GM12878 (cell line): ENCODE measurements around the gene DHX29. TPM values are rescaled to one million over a fixed set of nuclear protein-coding genes. Genes with fewer than 3 reads are reported as not detected.

Experiments used
- ATAC-seq: fragments of 200-7000 bp; cut with Tn5 transposase; 3 replicates; pipeline ENCODE4 v1.9.1; 2020; ENCODE audit warnings: mild to moderate bottlenecking, moderate library complexity
- BruUV-seq: library from RNA; stranded (reverse); fragments of 400-500 nt; replicated peaks from 2 replicates; lab custom pipeline; 2021; lab: Mats Ljungman, UMichigan
- CTCF ChIA-PET: fragments of 300-600 bp; sonication (Branson Sonifier 250); formaldehyde crosslinking; extraction: SDS; loops from one replicate; lab custom pipeline; 2021; ENCODE audit warnings: inconsistent platforms; lab: Yijun Ruan, JAX
- POLR2A ChIA-PET: fragments of 350-600 bp; formaldehyde crosslinking; extraction: SDS; loops from one replicate; lab custom pipeline; 2021; ENCODE audit warnings: inconsistent platforms; lab: Charles Lee
- RAD21 ChIA-PET: fragments of 300-600 bp; sonication (Branson Sonifier 250); formaldehyde crosslinking; loops from one replicate; lab custom pipeline; 2023; ENCODE audit warnings: antibody characterized with exemption; ENCODE audit not compliant: unreplicated experiment; lab: Charles Lee
- SMC1A ChIA-PET: fragments of 300-600 bp; sonication (Branson Sonifier 250); formaldehyde crosslinking; loops from one replicate; lab custom pipeline; 2023; ENCODE audit not compliant: unreplicated experiment, uncharacterized antibody; lab: Charles Lee
- DNase-seq: peaks from one replicate; pipeline ENCODE4 v3.0.0-alpha.2; 2011; ENCODE audit warnings: low read depth, low spot score
- FAIRE-seq: peaks from 3 replicates; lab custom pipeline; 2011; peaks lifted over from hg19 to GRCh38; lab: Jason Lieb, UNC
- H2AFZ ChIP-seq: 2 replicates; pipeline ENCODE4 v1.6.0; 2011; ENCODE audit warnings: low read depth, low read length, control low read depth; ENCODE audit not compliant: control insufficient read depth
- H3K27ac ChIP-seq: 2 replicates; pipeline ENCODE4 v1.5.1; 2011; ENCODE audit warnings: control low read depth; ENCODE audit not compliant: control insufficient read depth, insufficient read depth
- H3K27me3 ChIP-seq, 2 experiments: replicated peaks in 1 of 2; 2 replicates each; pipeline versions ENCODE4 v1.6.0 to v1.6.1; 2011; ENCODE audit warnings: low read length in 1 of 2; ENCODE audit not compliant: control insufficient read depth in 2 of 2, insufficient read depth in 2 of 2
- H3K36me3 ChIP-seq, 2 experiments: 2 replicates each; pipeline ENCODE4 v1.5.1; 2011; ENCODE audit warnings: low read length in 1 of 2; ENCODE audit not compliant: control insufficient read depth in 2 of 2, insufficient read depth in 2 of 2
- H3K4me1 ChIP-seq: 2 replicates; pipeline ENCODE4 v1.6.1; 2011; ENCODE audit warnings: mild to moderate bottlenecking, low read length, moderate library complexity, mixed read lengths; ENCODE audit not compliant: control insufficient read depth, insufficient read depth
- H3K4me2 ChIP-seq: 2 replicates; pipeline ENCODE4 v1.6.0; 2011; ENCODE audit warnings: control low read depth; ENCODE audit not compliant: control insufficient read depth, insufficient read depth
- H3K4me3 ChIP-seq: fragments of 200-600 bp; sonication (generic); 2 replicates; pipeline ENCODE4 v1.5.1; 2016
- H3K79me2 ChIP-seq: 2 replicates; pipeline ENCODE4 v1.6.0; 2011; ENCODE audit warnings: low read length; ENCODE audit not compliant: control insufficient read depth, insufficient read depth
- H3K9ac ChIP-seq: 2 replicates; pipeline ENCODE4 v1.8.0; 2011; ENCODE audit warnings: low read length, control low read depth, mixed read lengths; ENCODE audit not compliant: control insufficient read depth, insufficient read depth
- H3K9me3 ChIP-seq: replicated peaks from 3 replicates; pipeline ENCODE4 v1.5.1; 2011; ENCODE audit warnings: mild to moderate bottlenecking, low read length; ENCODE audit not compliant: control insufficient read depth, insufficient read depth
- H4K20me1 ChIP-seq: 2 replicates; pipeline ENCODE4 v1.6.0; 2011; ENCODE audit not compliant: control insufficient read depth, insufficient read depth
- JUNB ChIP-seq: IDR thresholded peaks from 2 replicates; pipeline ENCODE4 v1.6.1; 2016; ENCODE audit warnings: antibody characterized with exemption, mild to moderate bottlenecking
- MXI1 ChIP-seq: fragments of 150-350 bp; IDR thresholded peaks from 2 replicates; pipeline ENCODE4 v1.6.1; 2011; ENCODE audit warnings: low read depth, mild to moderate bottlenecking, inconsistent platforms, low read length, improper control_type of control experiment
- WRNIP1 ChIP-seq: IDR thresholded peaks from 2 replicates; pipeline ENCODE4 v1.6.1; 2011; ENCODE audit warnings: low read depth, low read length, improper control_type of control experiment, borderline replicate concordance
- YBX1 ChIP-seq: fragments of 450-650 bp; IDR thresholded peaks from 2 replicates; pipeline ENCODE4 v1.6.1; 2016; ENCODE audit warnings: antibody characterized with exemption
- ZSCAN29 ChIP-seq: fragments of 450-650 bp; IDR thresholded peaks from 2 replicates; pipeline ENCODE4 v1.6.1; 2017; ENCODE audit warnings: mild to moderate bottlenecking, moderate library complexity
- WGBS: methylation state at CpG from one replicate; pipeline ENCODE4 v1.1.6; 2016; ENCODE audit warnings: low lambda C conversion rate; ENCODE audit not compliant: insufficient replicate concordance, insufficient coverage; ENCODE audit errors: missing lambda C conversion rate; 5-methylcytosine and 5-hydroxymethylcytosine counted together
- in situ Hi-C: fragments of 300-500 bp; cut with MboI; formaldehyde crosslinking; loops from 9 replicates; pipeline ENCODE4 v1.14.3; 2018; ENCODE audit warnings: mixed read lengths
- intact Hi-C: fragments of 100-400 bp; cut with micrococcal nuclease; formaldehyde crosslinking; loops from one replicate; pipeline ENCODE4 v1.14.2; 2022; ENCODE audit not compliant: unreplicated experiment
- polyA plus RNA-seq, 11 experiments: library from polyadenylated mRNA; depleted of rRNA in 4 of 11; unstranded in 6 of 11; stranded (reverse) in 5 of 11; fragments of >200 nt; fragmentation: Nextera tagmentation in 4 of 11; fragmentation: Illumina TruSeq in 1 of 11; extraction: Ambion mirVana in 4 of 11; extraction: Trizol in 1 of 11; gene quantifications; 1 replicate in 1 of 11; 2 replicates in 10 of 11; pipeline versions ENCODE4 v1.2.1 to v1.2.3, GENCODE V29; 2011 to 2016; ENCODE audit warnings: inconsistent platforms in 2 of 11, missing spikeins in 2 of 11, low read depth in 1 of 11
- total RNA-seq, 4 experiments: library from RNA; depleted of rRNA in 3 of 4; stranded (reverse); fragments of >200 nt in 3 of 4; fragmentation: Illumina TruSeq in 1 of 4; extraction: Trizol in 1 of 4; gene quantifications; 2 replicates each; pipeline versions ENCODE4 v1.2.1 to v1.2.3, GENCODE V29; 2013 to 2021
- TF ChIP-seq, protein P1 (sequence below): IDR thresholded peaks from 2 replicates; pipeline ENCODE4 v1.6.1; 2012; ENCODE audit warnings: low read depth, low read length, improper control_type of control experiment
- TF ChIP-seq, protein P2 (sequence below): fragments of 450-650 bp; formaldehyde crosslinking; IDR thresholded peaks from 2 replicates; pipeline ENCODE4 v1.4.0; 2022; ENCODE audit warnings: mild to moderate bottlenecking, moderate library complexity

DHX29 gene
- total and polyA plus RNA-seq, 10 of the 15 experiments (the other 5 are each of a cell fraction or from before 2014, with no cell fraction given): 5.3 to 49.1 (median 17.2) TPM

DNA sequence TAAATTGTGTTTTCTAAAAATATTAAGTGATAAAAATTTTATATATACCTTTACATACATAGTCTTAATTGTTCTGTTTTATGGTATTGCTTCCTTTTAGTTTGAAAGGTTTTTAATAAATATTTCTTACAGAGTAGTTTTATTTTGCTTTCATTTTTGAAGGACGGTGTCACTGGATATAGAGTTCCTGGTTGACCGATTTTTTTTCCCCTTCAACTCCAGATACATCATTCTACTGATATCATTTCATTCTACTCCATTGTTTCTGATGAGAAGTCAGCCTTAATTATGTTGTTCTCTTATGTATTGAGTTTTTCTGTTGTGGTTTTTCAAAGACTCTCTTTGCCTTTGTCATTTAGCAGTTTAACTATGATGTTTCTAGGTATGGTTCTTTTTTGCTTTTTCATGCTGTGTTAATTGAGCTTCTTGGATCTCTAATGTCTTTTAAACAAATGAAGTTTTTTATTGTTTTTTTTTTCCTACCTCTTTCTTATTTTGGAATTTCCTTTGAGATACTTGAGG lies 30.7 kb upstream of the DHX29 start:
- WGBS: 94% methylated on average over 2 of the region's 2 CpGs
- H3K79me2 ChIP-seq: peaks cover 15% of the 10 kb centered on the region
- BruUV-seq: no TSS peak
- ATAC-seq: peak; percentile 52
- CTCF ChIA-PET: interaction anchor here (1.5 kb wide), 1 partner anchor 354 kb away, joined by 6 read pairs; no protein-coding TSS in a partner anchor
- H3K4me2 ChIP-seq: 0 out of 2 replicates have a peak overlapping the region, but pooled peaks have one; percentile 8
- H3K4me3 ChIP-seq: no peak overlapping the region
- no peaks in the 10 kb centered on the region; the same call in 2 of the 3 replicates for H3K9me3 ChIP-seq
- SMC1A ChIA-PET: interaction anchor here (1.3 kb wide), 1 partner anchor 166 kb away, joined by 3 read pairs; no protein-coding TSS in a partner anchor
- RAD21 ChIA-PET: interaction anchor here (1.1 kb wide), 1 partner anchor 30 kb away, joined by 4 read pairs; the partner anchor contains the start of genes DHX29 and MTREX
- peaks cover 0 to 26% of the 10 kb centered on the region in 2 experiments; a peak in 3 of 4 replicates for H3K36me3 ChIP-seq
- peaks cover 3% of the 10 kb centered on the region; the same call in 1 of the 2 replicates for H3K4me1 ChIP-seq
- DNase-seq: no peak
- no peak overlapping the region for H2AFZ ChIP-seq
- intact Hi-C loops (no loop called here), in situ Hi-C loops (no loop called here)
- H3K9ac ChIP-seq: no peak overlapping the region
- peak overlapping the region; percentile 9; the same call in 1 of the 2 replicates for H3K27ac ChIP-seq
- TF ChIP-seq, protein P1, sequence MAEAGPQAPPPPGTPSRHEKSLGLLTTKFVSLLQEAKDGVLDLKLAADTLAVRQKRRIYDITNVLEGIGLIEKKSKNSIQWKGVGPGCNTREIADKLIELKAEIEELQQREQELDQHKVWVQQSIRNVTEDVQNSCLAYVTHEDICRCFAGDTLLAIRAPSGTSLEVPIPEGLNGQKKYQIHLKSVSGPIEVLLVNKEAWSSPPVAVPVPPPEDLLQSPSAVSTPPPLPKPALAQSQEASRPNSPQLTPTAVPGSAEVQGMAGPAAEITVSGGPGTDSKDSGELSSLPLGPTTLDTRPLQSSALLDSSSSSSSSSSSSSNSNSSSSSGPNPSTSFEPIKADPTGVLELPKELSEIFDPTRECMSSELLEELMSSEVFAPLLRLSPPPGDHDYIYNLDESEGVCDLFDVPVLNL: no peak
- TF ChIP-seq MXI1 (no peak), ZSCAN29 (no peak)
- FAIRE-seq: no peak
- POLR2A ChIA-PET: no interaction called here
- H4K20me1 ChIP-seq: no peaks in the 10 kb centered on the region
- H3K27me3 ChIP-seq: no peaks in the 10 kb centered on the region

DNA sequence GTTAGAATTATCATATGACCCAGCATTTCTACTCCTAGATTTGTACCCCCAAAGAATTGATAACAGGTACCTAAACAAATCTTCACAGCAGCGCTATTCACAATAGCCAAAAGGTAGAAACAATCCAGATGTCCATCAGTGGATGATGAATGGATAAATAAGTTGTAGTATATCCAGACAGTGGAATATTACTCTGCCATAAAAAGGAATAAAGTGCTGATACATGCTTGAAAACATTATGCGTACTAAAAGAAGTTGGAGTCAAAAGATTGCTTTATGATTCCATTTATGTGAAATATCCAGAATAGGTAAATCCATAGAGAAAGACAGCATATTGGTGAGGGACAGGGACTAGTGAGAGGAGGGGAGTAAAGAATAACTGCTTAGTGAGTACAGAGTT lies 26.3 kb upstream of the DHX29 start:
- H3K9ac ChIP-seq: no peak overlapping the region
- ChIA-PET RAD21 (no interaction called here), SMC1A (no interaction called here), POLR2A (no interaction called here), CTCF (no interaction called here)
- no peak overlapping the region for H3K4me3 ChIP-seq
- peaks cover 0 to 34% of the 10 kb centered on the region in 2 experiments for H3K36me3 ChIP-seq
- no peak overlapping the region for H2AFZ ChIP-seq
- H3K4me2 ChIP-seq: no peak overlapping the region
- 100% methylated on average over 2 of the region's 2 CpGs for WGBS
- FAIRE-seq (no peak), DNase-seq (no peak), ATAC-seq (no peak)
- no peak overlapping the region for H3K27ac ChIP-seq
- in situ Hi-C loops (no loop called here), intact Hi-C loops (no loop called here)
- no peaks in the 10 kb centered on the region for H4K20me1 ChIP-seq
- peaks cover under 1% of the 10 kb centered on the region; the same call in 1 of the 2 replicates for H3K4me1 ChIP-seq
- no peaks in the 10 kb centered on the region for H3K27me3 ChIP-seq
- no TSS peak for BruUV-seq
- peaks cover 15% of the 10 kb centered on the region for H3K79me2 ChIP-seq
- TF ChIP-seq, protein P2, sequence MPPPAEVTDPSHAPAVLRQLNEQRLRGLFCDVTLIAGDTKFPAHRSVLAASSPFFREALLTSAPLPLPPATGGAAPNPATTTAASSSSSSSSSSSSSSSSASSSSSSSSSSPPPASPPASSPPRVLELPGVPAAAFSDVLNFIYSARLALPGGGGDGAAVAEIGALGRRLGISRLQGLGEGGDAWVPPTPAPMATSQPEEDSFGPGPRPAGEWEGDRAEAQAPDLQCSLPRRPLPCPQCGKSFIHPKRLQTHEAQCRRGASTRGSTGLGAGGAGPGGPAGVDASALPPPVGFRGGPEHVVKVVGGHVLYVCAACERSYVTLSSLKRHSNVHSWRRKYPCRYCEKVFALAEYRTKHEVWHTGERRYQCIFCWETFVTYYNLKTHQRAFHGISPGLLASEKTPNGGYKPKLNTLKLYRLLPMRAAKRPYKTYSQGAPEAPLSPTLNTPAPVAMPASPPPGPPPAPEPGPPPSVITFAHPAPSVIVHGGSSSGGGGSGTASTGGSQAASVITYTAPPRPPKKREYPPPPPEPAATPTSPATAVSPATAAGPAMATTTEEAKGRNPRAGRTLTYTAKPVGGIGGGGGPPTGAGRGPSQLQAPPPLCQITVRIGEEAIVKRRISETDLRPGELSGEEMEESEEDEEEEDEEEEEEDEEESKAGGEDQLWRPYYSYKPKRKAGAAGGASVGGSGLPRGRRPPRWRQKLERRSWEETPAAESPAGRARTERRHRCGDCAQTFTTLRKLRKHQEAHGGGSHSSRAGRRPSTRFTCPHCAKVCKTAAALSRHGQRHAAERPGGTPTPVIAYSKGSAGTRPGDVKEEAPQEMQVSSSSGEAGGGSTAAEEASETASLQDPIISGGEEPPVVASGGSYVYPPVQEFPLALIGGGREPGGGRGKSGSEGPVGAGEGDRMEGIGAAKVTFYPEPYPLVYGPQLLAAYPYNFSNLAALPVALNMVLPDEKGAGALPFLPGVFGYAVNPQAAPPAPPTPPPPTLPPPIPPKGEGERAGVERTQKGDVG (CRISPR knock-in tag): no peak
- no peak for TF ChIP-seq WRNIP1
- no peak for TF ChIP-seq YBX1
- no peak for TF ChIP-seq JUNB
- H3K9me3 ChIP-seq: no peaks in the 10 kb centered on the region; the same call in 2 of the 3 replicates
